Fibroblast of villous mesenchyme (primary cell): ENCODE results near the gene VN1R2. TPM values are rescaled to one million over a fixed set of nuclear protein-coding genes. Genes with fewer than 3 reads are reported as not detected.
"Not testable (repeated sequence)": the region's sequence is repeated elsewhere in the genome, so short reads cannot be mapped to it uniquely, and the experiment has no call there.

ENCODE experiments used
- DNase-seq: peaks from one replicate; pipeline ENCODE4 v3.0.0-alpha.2; 2010; ENCODE audit warnings: low read depth
- H3K4me3 ChIP-seq: 2 replicates; pipeline ENCODE4 v1.5.1; 2011; ENCODE audit warnings: low read depth, mild to moderate bottlenecking, low read length
- CTCF ChIP-seq: IDR thresholded peaks from 2 replicates; pipeline ENCODE4 v1.5.1; 2012; ENCODE audit warnings: low read depth, mild to moderate bottlenecking, low read length; ENCODE audit not compliant: insufficient read depth
- total RNA-seq: library from RNA; depleted of rRNA; stranded (reverse); fragments of >200 nt; gene quantifications from 2 replicates; pipeline ENCODE4 v1.2.3, GENCODE V29; 2012

Gene VN1R2
- under 0.01 TPM in 1 of 2 replicates, not detected in the other for total RNA-seq

GRCh38 chr19:53257715-53258342 is at the start of gene VN1R2:
VN1R2 (plus strand) TSS chr19:53258292; CDS start chr19:53258376, 84 bp downstream.
- not testable (repeated sequence) for DNase-seq, H3K4me3 ChIP-seq

GRCh38 chr19:53211554-53211953 is 46.5 kb upstream of the VN1R2 start:
- not testable (repeated sequence) for DNase-seq, H3K4me3 ChIP-seq

GRCh38 chr19:53212703-53213320 is 45.3 kb upstream of the VN1R2 start:
- DNase-seq: no peak
- TF ChIP-seq CTCF: no peak
- H3K4me3 ChIP-seq: no peak overlapping the region

GRCh38 chr19:53222716-53223115 is 35.4 kb upstream of the VN1R2 start:
- not testable (repeated sequence) for DNase-seq, H3K4me3 ChIP-seq

GRCh38 chr19:53224606-53225005 is 33.5 kb upstream of the VN1R2 start:
- DNase-seq: no peak
- H3K4me3 ChIP-seq: no peak overlapping the region
- no peak for TF ChIP-seq CTCF

- H3K4me3 ChIP-seq: no peak overlapping the region
- no peak for TF ChIP-seq CTCF
- DNase-seq: no peak
These were observed 20.8 kb upstream of the VN1R2 start for GRCh38 chr19:53237114-53237777.

GRCh38 chr19:53246498-53246897 is 11.6 kb upstream of the VN1R2 start:
- H3K4me3 ChIP-seq: no peak overlapping the region
- no peak for DNase-seq
- no peak for TF ChIP-seq CTCF

GRCh38 chr19:53254411-53255341 is 3.4 kb upstream of the VN1R2 start, which contains the start of gene ZNF677:
ZNF677 (minus strand) TSS chr19:53254873; CDS start chr19:53251550, 3,323 bp downstream.
- DNase-seq: peak; percentile 87
- H3K4me3 ChIP-seq: peak within 1 kb of the TSS; percentile 97
- no peak for TF ChIP-seq CTCF

- not testable (repeated sequence) for DNase-seq, H3K4me3 ChIP-seq
These were observed 9.5 kb downstream of the VN1R2 start, which contains the start of gene VN1R4 for GRCh38 chr19:53267623-53268022. VN1R4 (minus strand) TSS chr19:53267723; CDS start chr19:53267665, 58 bp downstream.

GRCh38 chr19:53269861-53270260 is 11.8 kb downstream of the VN1R2 start:
- DNase-seq, H3K4me3 ChIP-seq: not testable (repeated sequence)
